NCI-H1417 treated with DMSO at 0.1 percent for 48 hours (cell line): ENCODE data around the gene VASH1.
A peak's percentile ranks its signal among the peaks of the same experiment; 100 is the strongest.

ENCODE experiments used
- DNase-seq: peaks from one replicate; lab custom pipeline; 2025; lab: John Stamatoyannopoulos, UW

VASH1 gene

DNA sequence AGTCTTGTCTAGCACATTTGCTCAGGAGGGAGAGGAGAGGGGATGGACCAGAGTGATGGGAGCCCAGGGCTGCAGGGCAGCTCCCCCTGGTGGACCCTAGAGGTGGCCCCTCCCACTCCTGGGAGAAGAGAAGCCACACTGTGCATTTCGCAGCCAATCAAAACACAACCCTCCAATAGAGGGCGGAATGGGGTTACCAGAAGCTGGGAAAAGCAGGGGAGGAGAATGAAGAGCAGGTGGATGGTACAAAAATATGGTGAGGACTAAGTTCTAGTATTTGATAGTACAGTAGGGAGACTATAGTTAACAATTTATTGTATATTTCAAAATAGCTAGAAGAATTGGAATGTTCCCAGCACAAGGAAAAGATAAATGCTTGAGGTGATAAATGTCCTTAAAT is 23.6 kb downstream of the VASH1 start:
- peak; percentile 22 for DNase-seq

DNA sequence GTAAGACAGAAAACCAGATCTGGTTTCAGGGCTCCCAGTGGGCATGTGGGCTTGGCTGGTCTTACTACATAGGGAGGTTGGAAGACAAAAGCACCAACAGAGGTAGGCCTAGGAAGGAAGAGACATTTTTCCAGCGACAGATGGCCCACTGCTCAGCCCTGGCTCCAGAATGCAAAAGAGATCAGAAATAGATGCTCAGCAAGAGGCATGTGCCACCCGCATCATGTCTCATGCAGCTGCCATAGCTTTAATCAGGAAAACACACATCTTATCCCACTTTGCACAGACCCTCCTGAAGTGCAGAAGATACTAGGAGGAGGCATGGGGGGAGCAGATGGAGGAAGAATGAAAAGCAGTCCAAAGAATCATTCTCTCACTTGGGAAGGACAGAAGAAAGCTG is 25.3 kb downstream of the VASH1 start:
- DNase-seq: no peak

DNA sequence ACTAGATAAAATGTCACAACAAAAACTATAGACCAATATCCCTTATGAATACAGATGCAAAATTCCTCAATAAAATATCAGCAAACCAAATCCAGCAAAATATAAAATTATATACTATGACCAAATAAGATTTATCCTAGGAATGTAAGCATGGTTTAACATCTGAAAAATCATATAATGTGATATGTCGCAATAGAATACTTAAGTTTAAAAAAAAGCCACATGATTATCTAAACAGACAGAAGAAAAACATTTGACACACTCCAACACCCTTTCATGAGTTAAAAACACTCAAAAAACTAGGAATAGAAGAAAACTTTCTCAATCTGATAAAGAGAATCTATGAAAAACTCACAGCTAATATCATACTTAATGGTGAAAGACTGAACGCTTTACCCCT is 31.2 kb downstream of the VASH1 start:
- DNase-seq: no peak

GRCh38 chr14:76793324-76793723 is 32.1 kb downstream of the VASH1 start:
- no peak for DNase-seq

DNA sequence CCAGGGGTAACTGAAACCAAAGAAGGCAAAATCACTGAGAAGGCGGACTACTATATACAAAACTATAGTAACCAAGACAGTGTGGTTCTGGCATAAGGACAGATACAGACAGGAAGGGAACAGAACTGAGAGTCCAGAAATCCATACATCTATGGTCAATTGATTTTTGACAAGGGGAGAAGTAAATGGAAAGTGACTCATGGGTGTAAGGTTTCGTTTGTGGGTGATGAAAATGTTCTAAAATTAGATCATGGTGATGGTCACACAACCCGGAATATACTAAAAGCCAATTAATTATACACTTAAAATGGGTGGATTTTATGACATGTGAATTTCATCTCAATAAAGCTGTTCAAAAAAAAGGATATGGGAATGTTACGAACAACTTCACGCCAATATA is 32.7 kb downstream of the VASH1 start:
- DNase-seq: no peak

DNA sequence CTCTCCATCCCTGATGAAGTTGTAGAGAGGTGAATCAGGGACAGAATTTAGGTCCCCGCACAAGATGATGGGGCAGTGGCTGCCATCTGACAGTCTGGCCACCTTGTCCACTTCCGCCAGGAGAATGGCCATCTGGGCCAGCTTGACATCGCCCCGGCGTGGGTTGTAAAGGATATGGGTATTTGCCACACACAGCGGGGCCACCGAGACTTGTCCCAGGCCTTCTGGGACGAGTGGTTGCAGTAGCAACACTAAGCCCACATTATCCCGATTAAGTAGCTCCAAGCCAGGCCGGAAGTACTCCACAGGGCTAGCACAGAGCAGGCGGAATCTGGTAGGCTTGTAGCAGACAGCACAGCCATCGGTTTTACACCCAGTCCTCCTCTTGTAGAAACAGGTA is 45.2 kb downstream of the VASH1 start:
- DNase-seq: no peak

DNA sequence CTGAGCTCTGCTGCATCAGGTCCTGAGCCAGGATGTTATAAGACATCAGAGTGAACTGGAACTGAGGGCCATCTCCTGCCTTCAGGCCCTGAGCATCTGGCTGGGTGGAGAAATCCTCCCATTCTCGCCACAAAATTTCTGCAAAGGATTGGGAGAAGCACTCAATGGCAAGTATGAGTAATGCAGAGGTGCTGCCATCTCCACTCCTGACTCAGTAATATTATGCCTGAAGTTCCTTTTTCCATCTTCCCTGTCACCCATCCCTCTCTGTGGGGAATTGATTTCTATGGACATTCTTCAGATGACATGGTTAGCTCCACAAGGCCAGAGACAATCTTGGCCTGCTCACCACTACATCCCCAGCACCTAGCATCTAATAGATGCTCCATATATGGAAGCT is 46.7 kb downstream of the VASH1 start:
- no peak for DNase-seq

- no peak for DNase-seq
These were observed 47.7 kb downstream of the VASH1 start for GRCh38 chr14:76808990-76809389.

DNA sequence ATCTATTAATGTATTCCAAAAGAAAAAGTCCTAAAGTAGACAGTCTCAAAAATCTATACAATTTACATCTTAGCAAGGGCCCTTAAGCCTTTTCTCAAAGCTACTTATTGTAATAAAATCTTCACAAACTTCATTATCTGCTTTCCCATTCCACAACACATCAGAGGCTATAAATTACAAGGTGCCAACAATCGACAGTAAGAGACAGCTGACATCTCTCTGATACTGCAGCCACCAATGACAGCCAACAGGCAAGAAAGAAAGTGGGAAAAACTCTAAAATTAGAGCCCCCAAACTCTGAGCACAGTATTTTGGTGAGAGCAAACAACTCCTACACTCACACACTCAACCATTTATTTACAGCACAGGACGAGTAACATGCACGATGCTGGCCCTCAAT is 49.3 kb downstream of the VASH1 start:
- no peak for DNase-seq

DNA sequence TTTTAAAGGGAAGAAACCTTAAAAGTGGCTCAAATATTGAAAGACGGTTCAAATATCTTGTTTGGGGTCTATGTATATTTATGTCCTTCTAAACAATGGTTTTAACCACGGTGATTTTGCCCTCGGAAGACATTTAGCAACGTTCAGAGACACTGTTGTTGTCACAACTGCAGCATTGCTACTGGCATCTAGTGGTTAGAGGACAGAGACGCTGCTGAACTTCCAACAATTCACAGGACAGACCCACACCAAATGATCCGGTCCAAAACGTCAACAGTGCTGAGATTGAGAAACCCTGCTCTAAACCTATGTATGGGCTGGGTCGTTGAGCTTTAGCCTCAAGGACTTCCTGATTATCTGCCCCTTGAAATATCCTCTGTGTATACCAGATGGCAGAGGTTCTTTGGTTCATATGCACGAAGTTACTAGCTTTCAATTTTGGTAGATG is 49.7 kb downstream of the VASH1 start:
- no peak for DNase-seq

DNA sequence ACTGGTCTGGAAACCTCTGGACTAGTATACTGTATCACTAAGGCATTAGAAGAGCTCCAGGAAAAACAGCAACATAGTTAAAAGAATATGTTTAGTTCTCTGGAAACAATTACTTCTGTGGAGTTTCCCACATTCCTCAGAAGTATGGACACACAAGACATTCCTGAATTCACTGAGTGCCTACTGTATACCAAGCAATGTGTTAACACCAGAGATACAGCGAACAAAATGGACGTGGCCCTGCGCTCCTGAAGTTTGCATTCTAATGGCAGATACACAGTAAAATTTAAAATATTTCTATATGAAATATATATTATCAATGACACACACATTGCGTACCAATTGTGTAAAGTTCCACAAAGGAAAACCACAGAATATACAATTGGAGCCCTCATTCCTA is 50.3 kb downstream of the VASH1 start:
- DNase-seq: no peak

DNA sequence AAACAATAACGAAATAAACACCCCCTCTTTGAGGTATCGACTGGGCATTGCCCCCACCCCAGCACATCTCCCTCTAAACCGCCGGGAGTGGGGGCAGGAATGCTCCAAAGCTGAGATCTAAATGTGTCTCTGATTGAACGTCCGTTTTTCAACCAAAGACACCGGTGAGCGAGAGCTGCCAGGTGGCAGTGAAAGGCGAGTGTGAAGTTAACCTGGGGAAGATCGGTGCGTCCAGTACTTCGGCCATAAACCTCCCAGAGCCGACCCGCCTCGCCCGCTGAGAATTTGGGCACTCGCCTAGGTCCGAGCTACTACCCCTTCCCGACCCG is 50.8 kb downstream of the VASH1 start:
- no peak for DNase-seq

DNA sequence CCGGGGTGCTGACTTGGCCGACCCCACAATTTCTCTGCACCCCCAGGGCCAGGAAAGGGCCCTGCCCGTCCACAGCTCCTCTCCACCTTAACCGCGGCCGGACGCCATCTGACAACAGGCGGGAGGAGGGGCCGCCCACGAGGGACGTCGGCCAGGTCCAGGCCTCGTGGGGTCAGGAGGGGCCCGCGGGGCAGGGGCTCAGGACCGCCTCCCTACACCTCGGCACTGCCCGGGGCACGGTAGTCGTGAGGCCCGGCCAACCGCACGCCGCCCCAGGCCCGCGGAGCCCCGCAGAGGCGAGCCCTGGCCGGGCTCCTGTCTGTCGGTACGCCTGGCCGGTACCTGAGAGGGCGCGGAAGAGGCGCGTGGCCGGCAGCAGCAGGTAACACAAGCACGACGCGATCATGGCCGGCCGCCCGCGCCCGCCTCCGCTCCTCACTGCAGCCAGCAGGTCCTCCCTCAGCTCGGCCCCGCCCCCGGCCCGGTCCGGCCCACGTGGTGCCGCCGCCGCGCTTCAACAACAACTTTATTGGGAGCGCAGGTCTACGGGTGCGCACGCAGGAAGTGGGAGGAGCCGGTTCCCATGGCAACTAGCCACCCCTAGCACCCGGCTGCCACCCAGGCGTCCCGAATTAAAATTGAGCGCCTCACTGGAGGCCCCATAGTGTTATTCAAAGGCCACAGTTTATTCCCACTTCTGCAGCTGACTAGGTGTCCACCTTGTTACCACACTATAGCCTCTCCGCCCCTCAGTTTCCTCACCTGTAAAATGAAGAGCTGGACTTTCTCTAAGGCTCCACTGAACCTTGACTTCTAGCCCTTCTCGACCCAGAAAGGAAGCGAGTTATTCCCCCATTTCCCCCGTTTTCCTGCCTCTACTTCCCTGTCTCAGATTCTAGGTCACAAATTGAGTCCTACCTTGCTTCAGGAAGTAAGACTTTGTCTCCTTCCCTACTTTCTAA is 51.4 kb downstream of the VASH1 start, which contains the start of gene ANGEL1:
Gene ANGEL1, minus strand, starts transcription at position 461 of the 962 bp plus-strand sequence. Its CDS starts 55 bp downstream, at position 406.
- DNase-seq: peak; percentile 80

DNA sequence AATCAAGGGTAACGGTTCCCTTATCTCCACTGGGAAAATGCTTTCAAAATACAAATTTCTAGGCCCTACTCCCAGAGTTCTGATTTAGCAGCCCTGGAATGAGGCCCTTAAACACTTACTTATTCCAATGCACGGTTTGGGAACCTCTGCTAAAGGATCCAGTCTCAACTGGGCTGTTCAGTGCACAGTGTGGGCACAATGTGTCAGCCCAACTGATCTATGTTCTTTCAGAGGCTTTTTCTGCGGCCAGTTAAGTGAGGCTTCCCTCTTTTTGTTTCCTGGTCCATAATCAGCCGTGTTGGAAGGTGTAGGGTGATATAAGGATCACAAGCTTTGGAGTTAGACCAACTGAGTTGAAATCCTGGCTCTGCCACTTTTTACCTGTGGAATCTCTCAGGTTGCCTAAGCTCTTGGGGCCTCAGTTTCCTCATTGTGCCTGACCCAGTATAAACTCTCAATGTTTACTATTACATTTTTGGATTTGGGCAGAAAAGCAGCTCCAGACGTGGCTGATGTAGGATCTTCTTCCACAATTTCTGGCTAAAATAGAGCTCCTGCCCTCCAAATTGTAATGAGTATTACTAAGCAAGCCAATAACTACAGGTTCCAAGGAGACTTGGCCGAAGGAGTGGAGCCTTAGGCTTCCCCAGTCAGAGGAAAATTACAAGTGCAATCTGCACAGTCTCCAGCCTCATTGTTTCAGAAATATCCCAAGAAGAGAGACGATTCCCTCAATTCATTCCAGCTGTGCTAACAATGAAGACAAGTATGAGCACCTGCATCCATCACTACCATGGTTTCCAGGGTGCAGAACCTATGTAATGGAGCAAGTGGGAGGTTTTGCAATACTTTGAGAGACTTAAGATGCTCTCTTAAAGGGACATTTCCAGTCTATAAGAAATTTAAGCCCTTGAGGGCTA is 53.7 kb downstream of the VASH1 start:
- no peak for DNase-seq

- DNase-seq: no peak
These were observed 59.4 kb downstream of the VASH1 start for GRCh38 chr14:76820700-76821099.

GRCh38 chr14:76826122-76826521 is 64.9 kb downstream of the VASH1 start, which contains the start of gene LRRC74A:
Gene LRRC74A (plus strand): TSS chr14:76826408. CDS start chr14:76826698, 290 bp downstream.
- no peak for DNase-seq

DNA sequence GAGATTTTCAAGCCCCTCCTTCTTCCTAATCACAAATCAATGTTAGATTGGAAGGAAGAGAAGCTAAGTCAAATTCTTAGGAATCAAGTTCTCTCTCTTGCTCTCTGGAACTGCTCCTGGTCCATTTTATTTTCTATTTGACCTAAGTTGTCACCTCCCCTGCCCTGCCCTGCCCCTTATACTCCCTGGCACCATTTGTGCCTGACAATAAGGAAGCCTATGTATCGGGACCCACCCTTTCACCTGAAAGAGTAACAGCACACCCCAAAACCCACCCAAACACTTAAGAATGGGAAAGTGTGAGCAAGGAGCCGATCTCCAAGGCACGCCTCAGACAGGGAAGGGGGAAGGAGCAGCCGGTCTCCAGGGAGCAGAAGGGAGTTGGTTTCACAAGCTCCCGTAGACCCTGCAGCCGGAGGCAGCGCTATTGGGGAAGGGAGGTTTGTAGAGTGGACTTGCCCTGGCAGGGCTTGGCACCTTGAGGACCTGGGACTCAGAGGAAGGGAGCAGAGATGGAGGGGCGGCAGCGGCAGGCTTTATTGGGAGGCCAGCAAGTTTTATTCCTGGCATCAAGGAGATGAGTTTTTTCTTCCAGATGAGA is 66.5 kb downstream of the VASH1 start:
- DNase-seq: no peak

- DNase-seq: no peak
These were observed 67.2 kb downstream of the VASH1 start for GRCh38 chr14:76828339-76829012.

DNA sequence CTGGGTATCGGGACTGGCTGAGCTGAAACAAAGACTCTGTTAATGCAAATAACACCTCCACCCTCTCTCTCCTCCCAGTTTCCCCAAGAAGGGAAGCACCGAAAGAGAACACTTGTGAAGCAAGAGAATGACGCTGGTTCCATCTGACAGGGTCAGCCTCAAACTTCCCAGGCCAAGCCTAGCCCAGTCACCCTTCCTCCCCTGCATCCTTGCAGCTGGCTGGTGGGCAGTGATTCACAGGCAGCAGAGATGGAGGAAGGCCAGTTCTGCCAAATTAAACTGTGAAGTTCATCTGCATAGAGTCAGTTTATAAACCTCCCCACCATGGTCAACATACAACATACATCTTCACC is 67.7 kb downstream of the VASH1 start:
- DNase-seq: no peak

GRCh38 chr14:76829650-76830421 is 68.6 kb downstream of the VASH1 start:
- DNase-seq: no peak

- no peak for DNase-seq
These were observed 69.3 kb downstream of the VASH1 start for GRCh38 chr14:76830556-76830955.
